ENCODE measurements around the gene IFITM1. TPM values are rescaled to one million over a fixed set of nuclear protein-coding genes. Genes with fewer than 3 reads are reported as not detected.
A peak's percentile ranks its signal among the peaks of the same experiment; 100 is the strongest.
"Not testable (repeated sequence)": the region's sequence is repeated elsewhere in the genome, so short reads cannot be mapped to it uniquely, and the experiment has no call there.

The IFITM1 gene
- 38.2 and 42.4 TPM in 2 replicates for total RNA-seq

DNA sequence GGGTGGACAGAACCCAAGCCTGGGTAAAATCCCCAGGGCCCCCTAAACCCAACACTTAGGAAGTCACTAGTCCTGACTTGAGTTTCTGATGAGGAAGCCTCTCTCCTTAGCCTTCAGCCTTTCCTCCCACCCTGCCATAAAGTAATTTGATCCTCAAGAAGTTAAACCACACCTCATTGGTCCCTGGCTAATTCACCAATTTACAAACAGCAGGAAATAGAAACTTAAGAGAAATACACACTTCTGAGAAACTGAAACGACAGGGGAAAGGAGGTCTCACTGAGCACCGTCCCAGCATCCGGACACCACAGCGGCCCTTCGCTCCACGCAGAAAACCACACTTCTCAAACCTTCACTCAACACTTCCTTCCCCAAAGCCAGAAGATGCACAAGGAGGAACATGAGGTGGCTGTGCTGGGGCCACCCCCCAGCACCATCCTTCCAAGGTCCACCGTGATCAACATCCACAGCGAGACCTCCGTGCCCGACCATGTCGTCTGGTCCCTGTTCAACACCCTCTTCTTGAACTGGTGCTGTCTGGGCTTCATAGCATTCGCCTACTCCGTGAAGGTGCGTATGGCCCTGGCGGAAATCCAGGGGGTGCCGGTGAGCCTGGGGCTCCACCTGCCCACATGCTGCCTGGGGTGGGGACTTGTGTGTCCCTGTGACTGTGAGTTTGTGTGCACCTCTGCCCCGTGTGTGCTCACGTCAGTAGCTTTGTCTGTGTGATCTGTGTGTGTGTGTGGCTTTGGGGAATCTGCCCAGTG lies at the start of gene IFITM1:
IFITM1 (plus strand) TSS at position 254 of the 767 bp plus-strand sequence; CDS start at position 385, 131 bp downstream.
- Histone ChIP-seq H3K4me3 (ENCODE audit: low read depth, low read length) (peak within 1 kb of the TSS; percentile 54), H3K36me3 (ENCODE audit: control insufficient read depth, insufficient read depth, low read length) (no peaks in the 10 kb centered on the region), H3K27me3 (ENCODE audit: control insufficient read depth, insufficient read depth, low read length) (peaks cover 15% of the 10 kb centered on the region)
- peak; percentile 57 for DNase-seq (ENCODE audit: low read depth)
- TF ChIP-seq, protein P1, sequence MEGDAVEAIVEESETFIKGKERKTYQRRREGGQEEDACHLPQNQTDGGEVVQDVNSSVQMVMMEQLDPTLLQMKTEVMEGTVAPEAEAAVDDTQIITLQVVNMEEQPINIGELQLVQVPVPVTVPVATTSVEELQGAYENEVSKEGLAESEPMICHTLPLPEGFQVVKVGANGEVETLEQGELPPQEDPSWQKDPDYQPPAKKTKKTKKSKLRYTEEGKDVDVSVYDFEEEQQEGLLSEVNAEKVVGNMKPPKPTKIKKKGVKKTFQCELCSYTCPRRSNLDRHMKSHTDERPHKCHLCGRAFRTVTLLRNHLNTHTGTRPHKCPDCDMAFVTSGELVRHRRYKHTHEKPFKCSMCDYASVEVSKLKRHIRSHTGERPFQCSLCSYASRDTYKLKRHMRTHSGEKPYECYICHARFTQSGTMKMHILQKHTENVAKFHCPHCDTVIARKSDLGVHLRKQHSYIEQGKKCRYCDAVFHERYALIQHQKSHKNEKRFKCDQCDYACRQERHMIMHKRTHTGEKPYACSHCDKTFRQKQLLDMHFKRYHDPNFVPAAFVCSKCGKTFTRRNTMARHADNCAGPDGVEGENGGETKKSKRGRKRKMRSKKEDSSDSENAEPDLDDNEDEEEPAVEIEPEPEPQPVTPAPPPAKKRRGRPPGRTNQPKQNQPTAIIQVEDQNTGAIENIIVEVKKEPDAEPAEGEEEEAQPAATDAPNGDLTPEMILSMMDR (IDR thresholded peaks at IDR 0.05; ENCODE audit: insufficient read depth, low read length, poor library complexity, severe bottlenecking), result no peak

DNA sequence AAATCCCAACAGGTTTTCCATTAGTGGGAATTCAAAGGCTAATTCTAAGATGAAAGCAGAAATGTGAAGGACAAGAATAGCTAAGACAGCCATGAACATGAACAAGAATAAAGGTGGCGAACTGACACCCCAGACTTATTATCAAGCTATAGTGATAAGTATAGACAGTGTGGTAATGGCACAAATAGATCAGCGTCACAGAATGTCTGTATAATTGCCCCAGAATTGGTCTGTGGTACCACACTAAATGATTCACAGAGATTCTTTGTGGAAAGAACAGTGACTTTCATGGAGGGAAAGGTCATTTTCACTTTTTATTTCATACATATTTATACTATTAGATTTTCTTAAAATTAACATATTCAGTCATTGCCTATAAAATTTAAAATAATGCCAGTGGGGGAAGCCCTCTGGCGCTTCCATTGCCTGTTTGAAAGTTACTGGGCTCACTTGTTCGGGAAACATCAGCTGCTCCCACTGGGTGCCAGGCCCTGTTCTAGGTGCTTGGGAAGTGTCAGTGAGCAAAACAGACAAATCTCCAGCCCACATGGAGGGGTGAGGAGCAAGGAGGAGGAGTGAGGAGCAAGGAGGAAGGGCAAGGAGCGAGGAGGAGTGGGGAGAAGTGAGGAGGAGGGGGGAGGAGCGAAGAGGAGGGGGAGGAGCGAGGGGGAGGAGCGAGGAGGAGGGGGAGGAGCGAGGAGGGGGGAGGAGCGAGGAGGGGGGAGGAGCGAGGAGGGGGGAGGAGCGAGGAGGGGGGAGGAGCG lies 47.0 kb upstream of the IFITM1 start:
- no peak for DNase-seq (ENCODE audit: low read depth)

DNA sequence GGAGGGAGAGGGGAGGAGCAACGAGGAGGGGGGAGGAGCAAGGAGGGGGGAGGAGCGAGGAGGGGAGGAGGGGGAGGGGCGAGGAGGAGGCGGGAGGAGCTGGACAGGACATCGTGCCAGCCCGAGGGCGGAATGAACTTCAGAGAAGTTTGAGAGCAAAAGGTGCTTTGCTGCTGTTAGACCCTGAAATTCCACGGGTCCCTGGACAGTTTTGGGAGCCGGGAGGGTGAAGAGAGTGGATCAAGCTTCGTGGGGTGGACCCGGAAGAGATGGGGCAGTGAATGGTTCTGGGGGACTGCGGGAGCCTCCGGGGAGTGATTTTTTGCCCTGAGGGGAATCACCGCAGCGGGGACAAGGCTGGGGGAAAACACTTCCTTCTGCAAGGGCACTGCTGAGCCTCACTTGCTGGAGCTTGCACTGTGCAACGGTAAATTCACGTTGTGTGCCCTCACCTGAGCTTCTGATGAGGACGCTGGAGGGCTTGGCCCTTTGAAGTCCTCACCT lies 46.3 kb upstream of the IFITM1 start:
- no peak for DNase-seq (ENCODE audit: low read depth)
- H3K36me3 ChIP-seq (ENCODE audit: control insufficient read depth, insufficient read depth, low read length), result no peaks in the 10 kb centered on the region
- H3K4me3 ChIP-seq (ENCODE audit: low read depth, low read length), result no peak overlapping the region
- TF ChIP-seq, protein P1 (IDR thresholded peaks at IDR 0.05; ENCODE audit: insufficient read depth, low read length, poor library complexity, severe bottlenecking), result no peak
- H3K27me3 ChIP-seq (ENCODE audit: control insufficient read depth, insufficient read depth, low read length), result peaks cover 21% of the 10 kb centered on the region

More for the DNA sequence above, 47.0 kb upstream of the IFITM1 start:
- TF ChIP-seq, protein P1 (IDR thresholded peaks at IDR 0.05; ENCODE audit: insufficient read depth, low read length, poor library complexity, severe bottlenecking), result no peak
- Histone ChIP-seq H3K4me3 (ENCODE audit: low read depth, low read length) (no peak overlapping the region), H3K27me3 (ENCODE audit: control insufficient read depth, insufficient read depth, low read length) (peaks cover 16% of the 10 kb centered on the region), H3K36me3 (ENCODE audit: control insufficient read depth, insufficient read depth, low read length) (no peaks in the 10 kb centered on the region)

DNA sequence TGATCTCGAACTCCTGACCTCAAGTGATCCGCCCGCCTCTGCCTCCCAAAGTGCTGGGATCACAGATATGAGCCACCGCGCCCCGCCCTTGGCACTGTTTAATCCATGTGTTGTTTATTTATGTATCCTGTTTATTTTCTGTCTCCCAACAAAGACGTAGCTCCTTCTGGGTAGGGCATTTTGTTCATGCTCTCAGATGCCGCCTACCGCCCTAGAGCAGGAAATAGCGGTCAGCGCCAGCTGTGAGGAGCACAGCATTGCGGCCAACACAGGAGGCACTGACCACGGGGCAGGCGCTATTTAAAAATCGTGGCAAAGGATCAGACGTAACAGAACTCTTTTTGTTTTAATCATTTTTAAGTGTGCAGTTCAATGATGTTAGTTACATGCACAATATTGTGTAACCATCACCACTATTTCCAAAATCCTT lies 45.1 kb upstream of the IFITM1 start:
- peaks cover 24% of the 10 kb centered on the region for H3K27me3 ChIP-seq (ENCODE audit: control insufficient read depth, insufficient read depth, low read length)
- not testable (repeated sequence) for H3K36me3 ChIP-seq (ENCODE audit: control insufficient read depth, insufficient read depth, low read length); H3K4me3 ChIP-seq (ENCODE audit: low read depth, low read length); DNase-seq (ENCODE audit: low read depth)

DNA sequence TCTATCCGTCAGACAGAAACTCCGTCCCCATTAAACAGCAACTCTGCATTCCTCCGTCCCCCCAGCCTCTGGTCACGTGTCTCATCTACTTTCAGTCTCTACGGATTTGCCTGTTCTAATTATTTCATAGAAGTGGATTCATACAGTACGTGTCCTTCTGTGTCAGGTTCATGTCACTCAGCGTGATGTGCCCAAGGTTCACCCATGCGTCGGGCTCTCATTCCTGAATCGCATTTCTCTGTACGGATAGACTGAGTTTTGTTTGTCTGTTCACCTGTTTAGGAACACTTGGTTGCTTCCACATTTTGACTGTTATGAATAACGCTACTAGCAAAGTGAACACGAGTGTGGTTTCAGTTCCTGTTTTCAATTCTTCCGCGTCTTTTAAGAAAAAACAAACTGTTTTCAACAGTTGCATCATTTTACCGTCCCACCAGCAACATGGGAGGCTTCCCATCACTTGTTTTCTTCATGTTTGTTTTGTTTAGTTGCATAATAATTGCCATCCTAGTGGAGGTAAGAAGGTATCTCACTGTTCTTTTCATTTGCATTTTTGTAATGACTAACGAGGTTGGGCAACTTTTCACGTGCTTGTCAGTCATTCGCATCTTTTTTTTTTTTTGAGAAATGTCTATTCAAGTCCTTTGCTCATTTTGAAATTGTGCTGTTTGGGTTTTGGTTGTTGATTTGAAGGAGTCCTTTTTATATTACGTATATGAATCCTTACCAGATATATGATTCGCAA lies 44.5 kb upstream of the IFITM1 start:
- Histone ChIP-seq H3K27me3 (ENCODE audit: control insufficient read depth, insufficient read depth, low read length) (peaks cover 27% of the 10 kb centered on the region), H3K36me3 (ENCODE audit: control insufficient read depth, insufficient read depth, low read length) (no peaks in the 10 kb centered on the region), H3K4me3 (ENCODE audit: low read depth, low read length) (no peak overlapping the region)
- TF ChIP-seq, protein P1 (IDR thresholded peaks at IDR 0.05; ENCODE audit: insufficient read depth, low read length, poor library complexity, severe bottlenecking), result no peak
- DNase-seq (ENCODE audit: low read depth), result no peak
